Smooth muscle cell (in vitro differentiated cells): ENCODE data around the gene DCLRE1B. TPM values are rescaled to one million over a fixed set of nuclear protein-coding genes. Genes with fewer than 3 reads are reported as not detected.

Experiments used
- DNase-seq: peaks from one replicate; lab custom pipeline; 2025; ENCODE audit not compliant: unreplicated experiment; lab: John Stamatoyannopoulos, UW
- H2AFZ ChIP-seq: fragments of 200-600 bp; sonication (generic); 2 replicates; pipeline ENCODE4 v1.6.0; 2016; ENCODE audit warnings: antibody characterized with exemption, low read depth, mild to moderate bottlenecking
- H3F3A ChIP-seq: fragments of 200-600 bp; sonication (generic); 2 replicates; pipeline ENCODE4 v1.6.0; 2017; ENCODE audit warnings: antibody characterized with exemption, low read depth
- H3K27ac ChIP-seq: fragments of 200-600 bp; sonication (generic); 2 replicates; pipeline ENCODE4 v1.5.1; 2016; ENCODE audit warnings: low read depth, mild to moderate bottlenecking
- H3K27me3 ChIP-seq: fragments of 200-600 bp; sonication (generic); 2 replicates; pipeline ENCODE4 v1.6.1; 2016; ENCODE audit warnings: low read depth, mild to moderate bottlenecking
- H3K36me3 ChIP-seq: fragments of 200-600 bp; sonication (generic); 2 replicates; pipeline ENCODE4 v1.5.1; 2016; ENCODE audit warnings: low read depth
- H3K4me1 ChIP-seq: fragments of 200-600 bp; sonication (generic); 2 replicates; pipeline ENCODE4 v1.5.1; 2016; ENCODE audit warnings: low read depth
- H3K4me2 ChIP-seq: fragments of 200-600 bp; sonication (generic); 2 replicates; pipeline ENCODE4 v1.6.0; 2016; ENCODE audit warnings: mild to moderate bottlenecking
- H3K4me3 ChIP-seq: fragments of 200-600 bp; sonication (generic); 2 replicates; pipeline ENCODE4 v1.5.1; 2016; ENCODE audit warnings: mild to moderate bottlenecking
- H3K79me2 ChIP-seq: fragments of 200-600 bp; sonication (generic); 2 replicates; pipeline ENCODE4 v1.6.0; 2016; ENCODE audit warnings: low read depth, mild to moderate bottlenecking
- H3K9ac ChIP-seq: fragments of 200-600 bp; sonication (generic); 2 replicates; pipeline ENCODE4 v1.6.0; 2016; ENCODE audit warnings: low read depth
- H3K9me3 ChIP-seq: fragments of 200-600 bp; sonication (generic); replicated peaks from 2 replicates; pipeline ENCODE4 v1.5.1; 2016; ENCODE audit warnings: low read depth
- H4K20me1 ChIP-seq: fragments of 200-600 bp; sonication (generic); 2 replicates; pipeline ENCODE4 v1.6.0; 2016; ENCODE audit warnings: low read depth
- CTCF ChIP-seq: fragments of 200-600 bp; sonication (generic); IDR thresholded peaks from 2 replicates; pipeline ENCODE4 v1.5.1; 2017; ENCODE audit warnings: borderline replicate concordance, mild to moderate bottlenecking, antibody characterized with exemption; ENCODE audit not compliant: insufficient read depth, poor library complexity, severe bottlenecking
- WGBS: methylation state at CpG from one replicate; pipeline ENCODE4 v1.1.7; 2016; ENCODE audit warnings: low lambda C conversion rate; 5-methylcytosine and 5-hydroxymethylcytosine counted together
- polyA plus RNA-seq: library from polyadenylated mRNA; unstranded; fragments of >200 nt; fragmentation: Nextera tagmentation; extraction: Ambion mirVana; gene quantifications from 2 replicates; pipeline ENCODE4 v1.2.1, GENCODE V29; 2016
- total RNA-seq: library from RNA; depleted of rRNA; stranded (reverse); fragments of >200 nt; gene quantifications from 2 replicates; pipeline ENCODE4 v1.2.3, GENCODE V29; 2014

The DCLRE1B gene
- total RNA-seq, result 5.6 and 11.0 TPM in 2 replicates
- polyA plus RNA-seq, result 5.9 and 6.6 TPM in 2 replicates

- H4K20me1 ChIP-seq, result no peaks in the 10 kb centered on the region
- H3K9ac ChIP-seq, result peak within 1 kb of the TSS; percentile 75
- H3F3A ChIP-seq, result peaks cover 4% of the 10 kb centered on the region
- H3K79me2 ChIP-seq, result peaks cover 10% of the 10 kb centered on the region
- DNase-seq, result peak; percentile 90
- H3K36me3 ChIP-seq, result no peaks in the 10 kb centered on the region
- WGBS, result 1% methylated on average over 65 of the region's 67 CpGs
- H3K4me2 ChIP-seq, result peak within 1 kb of the TSS; percentile 98
- no peaks in the 10 kb centered on the region for H3K27me3 ChIP-seq
- H3K4me1 ChIP-seq, result peaks cover 7% of the 10 kb centered on the region
- peak within 1 kb of the TSS; percentile 89 for H2AFZ ChIP-seq
- TF ChIP-seq CTCF, result peak; percentile 39
- no peaks in the 10 kb centered on the region for H3K9me3 ChIP-seq
- peak within 1 kb of the TSS; percentile 81 for H3K27ac ChIP-seq
- peak within 1 kb of the TSS; percentile 75 for H3K4me3 ChIP-seq
These were observed at the start of gene DCLRE1B, which contains the start of gene AP4B1 for GRCh38 chr1:113904674-113905434. Gene DCLRE1B, plus strand, starts transcription at chr1:113905326. Its CDS starts 261 bp downstream, at chr1:113905587. Gene AP4B1, minus strand, starts transcription at chr1:113904799. Its CDS starts 82 bp downstream, at chr1:113904717.

GRCh38 chr1:113855630-113856400 lies 49.3 kb upstream of the DCLRE1B start:
- Histone ChIP-seq H3K4me3 (no peak overlapping the region), H3K9me3 (no peaks in the 10 kb centered on the region), H3K4me1 (no peaks in the 10 kb centered on the region), H3K27me3 (no peaks in the 10 kb centered on the region), H3K79me2 (no peaks in the 10 kb centered on the region), H3F3A (no peaks in the 10 kb centered on the region), H2AFZ (peak overlapping the region; percentile 50), H3K9ac (no peak overlapping the region), H3K4me2 (no peak overlapping the region), H4K20me1 (no peaks in the 10 kb centered on the region), H3K27ac (no peak overlapping the region), H3K36me3 (no peaks in the 10 kb centered on the region)
- no peak for TF ChIP-seq CTCF
- no peak for DNase-seq
- WGBS, result 71% methylated on average over 4 of the region's 4 CpGs

- Histone ChIP-seq H4K20me1 (no peaks in the 10 kb centered on the region), H3K27ac (no peak overlapping the region), H3K4me1 (peaks cover 5% of the 10 kb centered on the region), H2AFZ (peak overlapping the region; percentile 50), H3F3A (no peaks in the 10 kb centered on the region), H3K79me2 (no peaks in the 10 kb centered on the region), H3K27me3 (no peaks in the 10 kb centered on the region), H3K4me3 (no peak overlapping the region), H3K4me2 (no peak overlapping the region), H3K9ac (no peak overlapping the region), H3K9me3 (no peaks in the 10 kb centered on the region), H3K36me3 (no peaks in the 10 kb centered on the region)
- TF ChIP-seq CTCF, result no peak
- 96% methylated on average over 2 of the region's 2 CpGs for WGBS
- DNase-seq, result no peak
These were observed 48.7 kb upstream of the DCLRE1B start for GRCh38 chr1:113856401-113856790.
